IMR-90 (cell line): Measurements from ENCODE around the gene EVA1C.
"Not testable (repeated sequence)": the region's sequence is repeated elsewhere in the genome, so short reads cannot be mapped to it uniquely, and the experiment has no call there.

Experiments
- CEBPB ChIP-seq: IDR thresholded peaks from 2 replicates; pipeline ENCODE4 v1.6.1; 2012; ENCODE audit warnings: low read depth, low read length, improper control_type of control experiment
- MAZ ChIP-seq: IDR thresholded peaks from 2 replicates; pipeline ENCODE4 v1.6.1; 2012; ENCODE audit warnings: low read depth, mild to moderate bottlenecking, low read length, improper control_type of control experiment, moderate library complexity, borderline replicate concordance
- MXI1 ChIP-seq: IDR thresholded peaks from 2 replicates; pipeline ENCODE4 v1.6.1; 2012; ENCODE audit warnings: low read depth, mild to moderate bottlenecking, low read length, moderate library complexity, borderline replicate concordance
- POLR2A ChIP-seq: IDR thresholded peaks from 2 replicates; pipeline ENCODE4 v1.6.1; 2012; ENCODE audit warnings: mild to moderate bottlenecking, low read depth, low read length
- TF ChIP-seq, protein P1 (sequence below): conservative IDR thresholded peaks from 2 replicates; pipeline ENCODE4 v1.5.1; 2012; ENCODE audit warnings: mild to moderate bottlenecking, low read depth, low read length, improper control_type of control experiment
- TF ChIP-seq, protein P2 (sequence below): fragments of 150-350 bp; IDR thresholded peaks from 2 replicates; pipeline ENCODE4 v1.6.1; 2017; ENCODE audit warnings: mild to moderate bottlenecking, antibody characterized with exemption, low read length, low read depth

DNA sequence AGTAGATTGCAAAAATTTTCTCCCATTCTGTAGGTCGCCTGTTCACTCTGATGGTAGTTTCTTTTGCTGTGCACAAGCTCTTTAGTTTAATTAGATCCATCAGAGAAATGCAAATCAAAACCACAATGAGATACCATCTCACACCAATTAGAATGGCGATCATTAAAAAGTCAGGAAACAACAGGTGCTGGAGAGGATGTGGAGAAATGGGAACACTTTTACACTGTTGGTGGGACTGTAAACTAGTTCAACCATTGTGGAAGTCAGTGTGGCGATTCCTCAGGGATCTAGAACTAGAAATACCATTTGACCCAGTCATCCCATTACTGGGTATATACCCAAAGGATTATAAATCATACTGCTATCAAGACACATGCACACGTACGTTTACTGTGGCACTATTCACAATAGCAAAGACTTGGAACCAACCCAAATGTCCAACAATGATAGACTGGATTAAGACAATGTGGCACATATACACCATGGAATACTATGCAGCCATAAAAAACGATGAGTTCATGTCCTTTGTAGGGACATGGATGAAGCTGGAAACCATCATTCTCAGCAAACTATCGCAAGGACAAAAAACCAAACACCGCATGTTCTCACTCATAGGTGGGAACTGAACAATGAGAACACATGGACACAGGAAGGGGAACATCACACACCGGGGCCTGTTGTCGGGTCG lies 21.8 kb upstream of the EVA1C start:
- TF ChIP-seq, protein P1, sequence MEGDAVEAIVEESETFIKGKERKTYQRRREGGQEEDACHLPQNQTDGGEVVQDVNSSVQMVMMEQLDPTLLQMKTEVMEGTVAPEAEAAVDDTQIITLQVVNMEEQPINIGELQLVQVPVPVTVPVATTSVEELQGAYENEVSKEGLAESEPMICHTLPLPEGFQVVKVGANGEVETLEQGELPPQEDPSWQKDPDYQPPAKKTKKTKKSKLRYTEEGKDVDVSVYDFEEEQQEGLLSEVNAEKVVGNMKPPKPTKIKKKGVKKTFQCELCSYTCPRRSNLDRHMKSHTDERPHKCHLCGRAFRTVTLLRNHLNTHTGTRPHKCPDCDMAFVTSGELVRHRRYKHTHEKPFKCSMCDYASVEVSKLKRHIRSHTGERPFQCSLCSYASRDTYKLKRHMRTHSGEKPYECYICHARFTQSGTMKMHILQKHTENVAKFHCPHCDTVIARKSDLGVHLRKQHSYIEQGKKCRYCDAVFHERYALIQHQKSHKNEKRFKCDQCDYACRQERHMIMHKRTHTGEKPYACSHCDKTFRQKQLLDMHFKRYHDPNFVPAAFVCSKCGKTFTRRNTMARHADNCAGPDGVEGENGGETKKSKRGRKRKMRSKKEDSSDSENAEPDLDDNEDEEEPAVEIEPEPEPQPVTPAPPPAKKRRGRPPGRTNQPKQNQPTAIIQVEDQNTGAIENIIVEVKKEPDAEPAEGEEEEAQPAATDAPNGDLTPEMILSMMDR: not testable (repeated sequence)
- not testable (repeated sequence) for TF ChIP-seq POLR2A, CEBPB, MXI1, MAZ
- TF ChIP-seq, protein P2, sequence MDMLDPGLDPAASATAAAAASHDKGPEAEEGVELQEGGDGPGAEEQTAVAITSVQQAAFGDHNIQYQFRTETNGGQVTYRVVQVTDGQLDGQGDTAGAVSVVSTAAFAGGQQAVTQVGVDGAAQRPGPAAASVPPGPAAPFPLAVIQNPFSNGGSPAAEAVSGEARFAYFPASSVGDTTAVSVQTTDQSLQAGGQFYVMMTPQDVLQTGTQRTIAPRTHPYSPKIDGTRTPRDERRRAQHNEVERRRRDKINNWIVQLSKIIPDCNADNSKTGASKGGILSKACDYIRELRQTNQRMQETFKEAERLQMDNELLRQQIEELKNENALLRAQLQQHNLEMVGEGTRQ: not testable (repeated sequence)
